ENCODE data around the gene MECP2. TPM values are rescaled to one million over a fixed set of nuclear protein-coding genes. Genes with fewer than 3 reads are reported as not detected.

Gene MECP2
- total and polyA plus RNA-seq, 8 donors: 10.7 to 47.9 (median 18.4) TPM

GRCh38 chrX:154140742-154141141 lies 43.2 kb upstream of the MECP2 start:
- no peak for DNase-seq
- TF ChIP-seq POLR2AphosphoS5 (IDR thresholded peaks at IDR 0.05) (no peak), CTCF (IDR thresholded peaks at IDR 0.05) (no peak), EP300 (IDR thresholded peaks at IDR 0.05) (no peak), POLR2A (IDR thresholded peaks at IDR 0.05) (no peak)
- intact Hi-C loops (cut with DNase I; ENCODE audit: low total_unique reads): no loop called here
- WGBS, 5 donors: 74 to 87% (median 81%) methylated on average over 5 to 10 of the region's 10 CpGs
- H3K27me3 ChIP-seq: peaks cover 0 to 5% (median 0%) of the 10 kb centered on the region in 3 donors
- no peaks in the 10 kb centered on the region for H3K36me3 ChIP-seq
- H3K9me3 ChIP-seq: peaks cover 0 to 7% (median 0%) of the 10 kb centered on the region in 4 donors
- no peak overlapping the region for H3K4me3 ChIP-seq
- no peaks in the 10 kb centered on the region for H3K4me1 ChIP-seq
- no peak overlapping the region for H3K27ac ChIP-seq

- Histone ChIP-seq H3K4me3 (no peak overlapping the region), H3K27ac (no peak overlapping the region), H3K9me3 (peaks cover 0 to 7% (median 0%) of the 10 kb centered on the region in 4 donors), H3K27me3 (peaks cover 0 to 5% (median 0%) of the 10 kb centered on the region in 3 donors), H3K4me1 (no peaks in the 10 kb centered on the region), H3K36me3 (no peaks in the 10 kb centered on the region)
- TF ChIP-seq EP300 (IDR thresholded peaks at IDR 0.05) (no peak), POLR2AphosphoS5 (IDR thresholded peaks at IDR 0.05) (no peak), CTCF (IDR thresholded peaks at IDR 0.05) (no peak), POLR2A (IDR thresholded peaks at IDR 0.05) (no peak)
- 79 to 98% (median 86%) methylated on average over 7 to 12 of the region's 12 CpGs for WGBS, 5 donors
- DNase-seq: no peak
- intact Hi-C loops (cut with DNase I; ENCODE audit: low total_unique reads): no loop called here
Measured at GRCh38 chrX:154140206-154140605, 42.7 kb upstream of the MECP2 start.

- H3K4me3 ChIP-seq: no peak overlapping the region
- H3K27me3 ChIP-seq: peaks cover 0 to 5% (median 0%) of the 10 kb centered on the region in 3 donors
- 80 to 90% (median 84%) methylated on average over 10 of the region's 10 CpGs for WGBS, 5 donors
- intact Hi-C loops (cut with DNase I; ENCODE audit: low total_unique reads): no loop called here
- H3K9me3 ChIP-seq: peaks cover 0 to 7% (median 0%) of the 10 kb centered on the region in 4 donors
- no peak for DNase-seq
- no peaks in the 10 kb centered on the region for H3K4me1 ChIP-seq
- H3K36me3 ChIP-seq: no peaks in the 10 kb centered on the region
- H3K27ac ChIP-seq: no peak overlapping the region
- TF ChIP-seq CTCF (IDR thresholded peaks at IDR 0.05): no peak
- TF ChIP-seq EP300 (IDR thresholded peaks at IDR 0.05): no peak
- TF ChIP-seq POLR2A (IDR thresholded peaks at IDR 0.05): no peak
- TF ChIP-seq POLR2AphosphoS5 (IDR thresholded peaks at IDR 0.05): no peak
Measured at GRCh38 chrX:154138857-154139256, 41.3 kb upstream of the MECP2 start.

- peak in 5 of 7 experiments; percentile 35 to 76 (median 62) for TF ChIP-seq CTCF (IDR thresholded peaks at IDR 0.05)
- no peak for TF ChIP-seq POLR2A (IDR thresholded peaks at IDR 0.05)
- peaks cover 0 to 5% (median 0%) of the 10 kb centered on the region in 3 donors for H3K27me3 ChIP-seq
- H3K9me3 ChIP-seq: peaks cover 0 to 7% (median 0%) of the 10 kb centered on the region in 4 donors
- no peaks in the 10 kb centered on the region for H3K4me1 ChIP-seq
- H3K4me3 ChIP-seq: peak overlapping the region; percentile 16 to 37 (median 34)
- no peaks in the 10 kb centered on the region for H3K36me3 ChIP-seq
- DNase-seq: peak; percentile 69 to 87
- peak overlapping the region in 4 of 5 donors; percentile 27 to 63 (median 44) for H3K27ac ChIP-seq
- WGBS, 5 donors: 0 to 27% (median 5%) methylated on average over 5 to 44 of the region's 44 CpGs
- intact Hi-C loops (cut with DNase I; ENCODE audit: low total_unique reads): no loop called here
Measured at GRCh38 chrX:154136627-154137161, 39.2 kb upstream of the MECP2 start.
